GM23248 (cell line): ENCODE results near the gene MYMK. TPM values are rescaled to one million over a fixed set of nuclear protein-coding genes. Genes with fewer than 3 reads are reported as not detected.

ENCODE experiments used
- DNase-seq: peaks from one replicate; pipeline ENCODE4 v3.0.0-alpha.2; 2015
- H2AFZ ChIP-seq: fragments of 200-600 bp; sonication (generic); 2 replicates; pipeline ENCODE4 v1.6.1; 2016; ENCODE audit warnings: antibody characterized with exemption
- H3F3A ChIP-seq: fragments of 200-600 bp; sonication (generic); 2 replicates; pipeline ENCODE4 v1.6.1; 2016; ENCODE audit warnings: mild to moderate bottlenecking, antibody characterized with exemption, mixed run types; ENCODE audit not compliant: insufficient read depth
- H3K27ac ChIP-seq: fragments of 200-600 bp; sonication (generic); 2 replicates; pipeline ENCODE4 v1.5.1; 2016; ENCODE audit warnings: mild to moderate bottlenecking
- H3K27me3 ChIP-seq: fragments of 200-600 bp; sonication (generic); replicated peaks from 2 replicates; pipeline ENCODE4 v1.6.1; 2016; ENCODE audit warnings: mild to moderate bottlenecking; ENCODE audit not compliant: insufficient read depth
- H3K36me3 ChIP-seq: fragments of 200-600 bp; sonication (generic); 2 replicates; pipeline ENCODE4 v1.6.1; 2016; ENCODE audit warnings: low read depth, mild to moderate bottlenecking
- H3K4me1 ChIP-seq: fragments of 200-600 bp; sonication (generic); 2 replicates; pipeline ENCODE4 v1.6.1; 2016; ENCODE audit warnings: mild to moderate bottlenecking; ENCODE audit not compliant: insufficient read depth
- H3K4me2 ChIP-seq: fragments of 200-600 bp; sonication (generic); one replicate; pipeline ENCODE4 v1.6.1; 2016; ENCODE audit warnings: mild to moderate bottlenecking; ENCODE audit not compliant: unreplicated experiment
- H3K4me3 ChIP-seq: fragments of 200-600 bp; sonication (generic); 2 replicates; pipeline ENCODE4 v1.5.1; 2016; ENCODE audit warnings: mild to moderate bottlenecking
- H3K79me2 ChIP-seq: fragments of 200-600 bp; sonication (generic); 2 replicates; pipeline ENCODE4 v1.6.1; 2016; ENCODE audit warnings: mild to moderate bottlenecking; ENCODE audit not compliant: insufficient read depth
- H3K9ac ChIP-seq: fragments of 200-600 bp; sonication (generic); 2 replicates; pipeline ENCODE4 v1.6.1; 2016; ENCODE audit warnings: mild to moderate bottlenecking
- H3K9me2 ChIP-seq: fragments of 200-600 bp; sonication (generic); 2 replicates; pipeline ENCODE4 v1.6.1; 2016; ENCODE audit warnings: mixed run types, mild to moderate bottlenecking, moderate library complexity; ENCODE audit not compliant: insufficient read depth
- H3K9me3 ChIP-seq: fragments of 200-600 bp; sonication (generic); one replicate; pipeline ENCODE4 v1.6.1; 2017; ENCODE audit warnings: low read depth
- H4K20me1 ChIP-seq: fragments of 200-600 bp; sonication (generic); 2 replicates; pipeline ENCODE4 v1.6.0; 2016; ENCODE audit not compliant: insufficient read depth
- EZH2 ChIP-seq: fragments of 200-600 bp; sonication (generic); IDR thresholded peaks from 2 replicates; pipeline ENCODE4 v1.6.1; 2018; ENCODE audit warnings: antibody characterized with exemption, mild to moderate bottlenecking; ENCODE audit not compliant: insufficient read depth, poor library complexity, severe bottlenecking
- EZH2phosphoT487 ChIP-seq: fragments of 200-600 bp; sonication (generic); IDR thresholded peaks from 2 replicates; pipeline ENCODE4 v1.6.1; 2018; ENCODE audit warnings: antibody characterized with exemption, moderate library complexity, mild to moderate bottlenecking, low read depth; ENCODE audit not compliant: insufficient read depth
- whole genome bisulfite sequencing, 2 experiments: methylation state at CpG; one replicate each; pipeline ENCODE4 v1.1.6; 2015 to 2017; ENCODE audit warnings: low lambda C conversion rate in 2 of 2, low coverage in 1 of 2; ENCODE audit errors: missing lambda C conversion rate in 2 of 2; 5-methylcytosine and 5-hydroxymethylcytosine counted together
- in situ Hi-C: fragments of 300-500 bp; cut with MboI; formaldehyde crosslinking; loops from 2 replicates; pipeline ENCODE4 v1.15.0; 2020
- polyA plus RNA-seq: library from polyadenylated mRNA; unstranded; fragments of >200 nt; fragmentation: Nextera tagmentation; extraction: Ambion mirVana; gene quantifications from 2 replicates; pipeline ENCODE4 v1.2.1, GENCODE V29; 2016
- total RNA-seq: library from RNA; depleted of rRNA; stranded (reverse); fragments of >200 nt; shearing (Covaris generic); gene quantifications from 2 replicates; pipeline ENCODE4 v1.2.3, GENCODE V29; 2014

Gene MYMK
- total and polyA plus RNA-seq, 2 experiments from 2014 or later = not detected

DNA sequence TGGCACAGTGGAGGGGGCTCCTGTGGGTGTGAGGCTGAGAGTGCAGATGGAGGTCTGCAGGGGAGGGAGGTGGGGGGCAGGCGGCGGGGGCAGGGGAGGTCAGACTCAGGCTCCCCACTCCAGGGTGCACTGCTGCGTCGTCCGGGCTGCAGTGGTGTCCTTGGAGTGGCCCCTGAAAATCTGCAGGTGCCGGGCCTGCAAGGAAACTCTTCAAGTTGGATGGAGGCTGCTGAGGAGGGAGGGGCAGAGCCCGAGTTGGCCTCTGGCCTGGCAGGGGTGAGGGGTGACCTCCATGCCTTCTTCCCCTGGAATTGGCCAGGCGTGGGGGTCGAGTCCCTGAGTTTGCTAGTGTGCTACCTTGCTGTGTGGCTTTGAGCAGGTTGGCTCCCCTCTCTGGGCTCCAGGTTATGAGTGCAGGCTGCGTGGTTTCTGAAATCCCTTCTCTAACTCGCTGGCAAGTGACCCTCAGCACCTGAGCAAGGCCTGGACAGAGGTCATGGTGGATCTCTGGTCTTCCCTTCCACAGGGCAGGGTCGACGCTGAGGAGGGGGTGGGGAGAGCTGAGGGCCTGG lies 10.6 kb upstream of the MYMK start:
- WGBS, 2 experiments = 48 to 55% methylated on average over 11 of the region's 13 CpGs
- Histone ChIP-seq H3K79me2 (no peaks in the 10 kb centered on the region), H2AFZ (no peak overlapping the region), H3K9me2 (no peaks in the 10 kb centered on the region), H3K4me2 (no peak overlapping the region), H3K9ac (no peak overlapping the region), H3K9me3 (no peaks in the 10 kb centered on the region), H3K4me1 (no peaks in the 10 kb centered on the region), H4K20me1 (no peaks in the 10 kb centered on the region), H3K4me3 (no peak overlapping the region), H3K27me3 (peaks cover 32% of the 10 kb centered on the region), H3F3A (no peaks in the 10 kb centered on the region), H3K27ac (no peak overlapping the region), H3K36me3 (no peaks in the 10 kb centered on the region)
- TF ChIP-seq EZH2phosphoT487 (no peak), EZH2 (no peak)
- in situ Hi-C loops = no loop called here
- DNase-seq = no peak

DNA sequence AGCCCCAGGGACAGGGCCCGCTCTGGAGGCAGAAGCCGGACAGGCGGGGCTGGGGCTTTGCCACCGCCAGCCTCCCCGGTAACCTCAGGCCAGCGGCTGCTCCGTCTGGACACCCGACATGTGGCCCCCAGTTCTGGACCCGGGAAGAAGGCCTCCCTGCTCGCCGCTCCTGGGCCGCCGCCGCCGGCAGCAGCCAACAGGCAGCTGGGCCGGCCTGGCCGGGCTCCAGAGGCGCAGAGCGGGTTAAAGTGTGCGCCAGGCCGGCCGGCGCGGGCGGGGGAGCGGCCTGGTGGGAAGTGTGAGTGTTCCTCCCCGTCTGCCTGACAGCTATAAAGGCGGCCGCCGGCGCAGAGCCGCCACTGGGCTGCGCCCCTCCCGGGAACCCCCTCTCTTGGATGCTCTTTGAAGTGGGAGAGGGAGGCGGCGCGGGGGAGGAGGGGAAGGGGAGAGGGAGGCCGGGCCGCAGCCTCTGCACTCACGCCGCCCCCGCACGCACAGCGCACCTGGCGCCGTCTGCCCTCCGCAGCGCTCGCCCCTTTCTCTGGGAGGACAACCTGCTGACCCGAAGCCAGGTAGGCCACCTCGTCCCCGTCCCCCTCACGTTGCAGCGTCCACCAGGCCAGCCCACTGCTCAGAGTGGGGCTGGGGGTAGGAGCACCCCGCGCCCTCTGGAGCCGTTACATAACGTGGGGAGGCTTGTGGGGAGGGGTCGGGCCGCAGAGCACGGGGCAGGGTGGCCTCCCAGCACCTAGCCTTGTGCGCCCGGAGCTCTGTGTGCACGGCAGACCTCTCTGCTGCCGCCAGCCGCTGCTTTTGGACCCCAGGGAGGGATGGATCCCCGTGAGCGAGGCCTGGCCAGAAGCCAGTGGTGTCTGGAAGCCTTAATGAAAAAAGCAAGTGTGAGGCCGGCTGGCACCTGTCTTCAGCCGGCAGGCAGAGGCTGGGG lies 9.9 kb upstream of the MYMK start, which contains the start of gene ADAMTSL2:
TSS of gene ADAMTSL2 (plus strand) at position 359 of the 946 bp plus-strand sequence. CDS start 2,009 bp downstream, outside the sequence.
- H3K4me1 ChIP-seq = no peaks in the 10 kb centered on the region
- no peak within 1 kb of the TSS for H2AFZ ChIP-seq
- H3K36me3 ChIP-seq = no peaks in the 10 kb centered on the region
- TF ChIP-seq EZH2phosphoT487 = no peak
- no peak for TF ChIP-seq EZH2
- no peak within 1 kb of the TSS for H3K4me3 ChIP-seq
- 2 to 3% methylated on average over 33 to 69 of the region's 70 CpGs for WGBS, 2 experiments
- in situ Hi-C loops = no loop called here
- H3K4me2 ChIP-seq = no peak within 1 kb of the TSS
- H3K27ac ChIP-seq = no peak within 1 kb of the TSS
- no peaks in the 10 kb centered on the region for H4K20me1 ChIP-seq
- DNase-seq = peak; percentile 62
- no peaks in the 10 kb centered on the region for H3K9me3 ChIP-seq
- H3K79me2 ChIP-seq = no peaks in the 10 kb centered on the region
- no peaks in the 10 kb centered on the region for H3F3A ChIP-seq
- no peaks in the 10 kb centered on the region for H3K9me2 ChIP-seq
- peaks cover 28% of the 10 kb centered on the region for H3K27me3 ChIP-seq
- no peak within 1 kb of the TSS for H3K9ac ChIP-seq

DNA sequence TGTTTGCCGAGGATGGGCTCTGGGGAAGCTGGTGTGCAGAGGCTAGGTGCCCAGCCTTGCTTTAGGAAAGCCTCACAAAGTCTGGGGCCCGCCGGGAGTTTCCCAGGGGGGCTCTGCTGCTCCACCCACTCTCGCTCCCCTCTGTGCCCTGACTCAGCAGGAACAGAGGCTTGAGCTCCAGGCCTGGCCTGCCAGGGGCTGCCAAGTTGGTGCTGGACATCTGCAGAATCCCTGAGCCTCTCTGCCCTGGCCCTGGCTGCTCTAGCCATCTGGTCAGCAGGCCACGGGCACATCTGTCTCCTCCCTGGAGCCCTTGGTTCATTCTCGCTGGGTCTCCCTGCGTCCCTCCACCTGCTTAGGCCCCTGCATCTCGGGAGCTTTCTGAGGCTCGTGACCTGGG lies 9.1 kb upstream of the MYMK start:
- H3K36me3 ChIP-seq = no peaks in the 10 kb centered on the region
- no peaks in the 10 kb centered on the region for H3F3A ChIP-seq
- H3K27ac ChIP-seq = no peak overlapping the region
- no peak overlapping the region for H3K4me3 ChIP-seq
- H3K79me2 ChIP-seq = no peaks in the 10 kb centered on the region
- TF ChIP-seq EZH2phosphoT487 (no peak), EZH2 (no peak)
- H4K20me1 ChIP-seq = no peaks in the 10 kb centered on the region
- H3K9ac ChIP-seq = no peak overlapping the region
- H2AFZ ChIP-seq = no peak overlapping the region
- no peaks in the 10 kb centered on the region for H3K4me1 ChIP-seq
- H3K9me2 ChIP-seq = no peaks in the 10 kb centered on the region
- in situ Hi-C loops = no loop called here
- H3K27me3 ChIP-seq = peaks cover 30% of the 10 kb centered on the region
- H3K9me3 ChIP-seq = no peaks in the 10 kb centered on the region
- no peak overlapping the region for H3K4me2 ChIP-seq
- peak; percentile 23 for DNase-seq
- WGBS, 2 experiments = 25 to 28% methylated on average over 9 of the region's 9 CpGs

DNA sequence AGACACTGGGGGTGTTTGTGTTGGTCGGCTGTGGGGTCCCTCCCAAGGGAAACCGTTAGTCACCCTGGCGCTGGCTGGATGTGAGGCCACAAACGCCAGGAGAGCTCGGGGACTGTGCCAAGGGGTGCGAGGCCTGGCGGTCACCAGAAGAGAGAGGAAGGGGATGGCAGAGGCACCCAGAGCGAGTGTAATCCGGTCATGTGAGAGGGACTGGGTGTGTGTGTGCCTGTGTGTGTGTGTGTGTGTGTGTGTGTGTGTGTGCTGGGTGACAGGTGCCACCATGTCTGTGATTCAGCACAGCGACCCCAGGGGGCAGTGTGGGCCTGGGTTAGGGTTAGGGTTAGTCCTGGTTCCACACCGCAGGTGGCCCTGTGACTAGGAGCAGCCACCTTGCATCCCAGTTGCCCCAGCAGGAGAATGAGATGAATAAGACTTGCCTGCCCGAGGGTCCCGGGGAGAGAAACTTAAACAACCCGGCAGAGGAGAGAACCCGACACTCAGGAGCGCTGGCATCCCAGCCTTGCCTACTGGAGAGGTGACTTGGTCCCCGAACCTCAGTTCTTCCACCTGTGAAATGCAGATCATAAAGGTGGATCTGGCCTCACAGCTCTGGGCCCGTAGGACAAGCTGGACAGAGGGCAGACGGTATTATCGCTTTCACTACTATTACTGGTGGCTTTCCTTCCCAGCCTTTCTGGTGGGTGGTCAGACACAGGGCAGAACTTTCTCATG lies 8.3 kb upstream of the MYMK start:
- no peak for TF ChIP-seq EZH2phosphoT487
- TF ChIP-seq EZH2 = no peak
- peak; percentile 54 for DNase-seq
- Histone ChIP-seq H3F3A (no peaks in the 10 kb centered on the region), H3K9ac (no peak overlapping the region), H3K9me3 (no peaks in the 10 kb centered on the region), H3K4me3 (no peak overlapping the region), H4K20me1 (no peaks in the 10 kb centered on the region), H2AFZ (no peak overlapping the region), H3K36me3 (no peaks in the 10 kb centered on the region), H3K27ac (no peak overlapping the region), H3K9me2 (no peaks in the 10 kb centered on the region), H3K79me2 (no peaks in the 10 kb centered on the region), H3K27me3 (peaks cover 33% of the 10 kb centered on the region), H3K4me2 (no peak overlapping the region), H3K4me1 (no peaks in the 10 kb centered on the region)
- 35 to 36% methylated on average over 19 to 20 of the region's 20 CpGs for WGBS, 2 experiments
- in situ Hi-C loops = no loop called here
